GM21576 (cell line): ENCODE measurements around the gene SAP25.

ENCODE experiments used
- ATAC-seq: cut with Tn5 transposase; IDR thresholded peaks from one replicate; pipeline ENCODE4 v1.9.1; 2021; ENCODE audit warnings: mild to moderate bottlenecking, moderate library complexity; ENCODE audit not compliant: unreplicated experiment

The SAP25 gene

DNA sequence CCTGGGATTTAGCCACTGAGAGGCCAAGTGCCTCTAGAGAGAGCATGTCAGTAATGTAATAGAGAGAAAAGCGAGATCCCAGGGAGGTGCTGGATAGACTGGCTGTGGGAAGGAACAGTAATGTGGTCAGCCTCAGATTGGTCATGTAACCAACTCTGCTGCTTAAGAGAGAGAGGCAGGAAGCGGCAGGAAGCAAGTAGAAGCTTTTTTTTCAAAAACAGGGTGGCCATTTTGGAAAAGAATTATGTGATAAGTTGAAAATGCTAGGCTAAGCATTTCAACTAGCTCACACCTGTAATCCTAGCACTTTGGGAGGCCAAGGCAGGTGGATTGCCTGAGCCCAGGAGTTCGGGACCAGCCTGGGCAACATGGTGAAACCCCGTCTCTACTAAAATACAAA lies 24.7 kb upstream of the SAP25 start:
- no peak for ATAC-seq

DNA sequence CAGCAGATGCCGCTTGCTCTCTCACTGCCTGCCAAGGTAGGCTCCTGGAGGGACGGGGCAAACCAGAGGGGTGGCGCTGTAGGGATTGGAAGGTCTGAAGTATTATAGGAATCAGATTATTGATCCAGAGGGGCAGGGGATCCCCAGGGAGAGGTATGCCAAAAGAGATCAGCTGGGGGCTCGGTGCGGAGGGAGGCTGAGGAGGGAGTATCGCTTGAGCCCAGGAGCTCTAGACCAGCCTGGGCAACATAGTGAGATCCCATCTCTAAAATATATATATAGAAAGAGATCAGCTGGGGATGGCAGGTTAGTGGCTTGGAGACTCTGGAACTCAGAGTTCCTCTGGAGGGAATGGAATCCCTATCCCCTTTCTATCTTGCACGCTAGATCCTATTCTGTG lies 21.5 kb upstream of the SAP25 start:
- no peak for ATAC-seq

DNA sequence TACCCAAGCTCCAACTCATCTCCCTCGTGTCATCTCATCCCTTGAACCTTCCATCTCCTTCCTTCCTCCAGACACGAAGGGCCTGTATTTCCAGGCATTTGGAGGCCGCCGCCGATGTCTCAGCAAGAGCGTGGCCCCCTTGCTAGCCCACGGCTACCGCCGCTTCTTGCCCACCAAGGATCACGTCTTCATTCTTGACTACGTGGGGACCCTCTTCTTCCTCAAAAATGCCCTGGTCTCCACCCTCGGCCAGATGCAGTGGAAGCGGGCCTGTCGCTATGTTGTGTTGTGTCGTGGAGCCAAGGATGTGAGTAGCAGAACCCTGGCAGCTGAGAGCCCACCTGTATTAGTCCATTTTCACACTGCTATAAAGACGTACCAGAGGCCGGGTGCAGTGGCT lies 17.9 kb upstream of the SAP25 start:
- ATAC-seq = no peak

DNA sequence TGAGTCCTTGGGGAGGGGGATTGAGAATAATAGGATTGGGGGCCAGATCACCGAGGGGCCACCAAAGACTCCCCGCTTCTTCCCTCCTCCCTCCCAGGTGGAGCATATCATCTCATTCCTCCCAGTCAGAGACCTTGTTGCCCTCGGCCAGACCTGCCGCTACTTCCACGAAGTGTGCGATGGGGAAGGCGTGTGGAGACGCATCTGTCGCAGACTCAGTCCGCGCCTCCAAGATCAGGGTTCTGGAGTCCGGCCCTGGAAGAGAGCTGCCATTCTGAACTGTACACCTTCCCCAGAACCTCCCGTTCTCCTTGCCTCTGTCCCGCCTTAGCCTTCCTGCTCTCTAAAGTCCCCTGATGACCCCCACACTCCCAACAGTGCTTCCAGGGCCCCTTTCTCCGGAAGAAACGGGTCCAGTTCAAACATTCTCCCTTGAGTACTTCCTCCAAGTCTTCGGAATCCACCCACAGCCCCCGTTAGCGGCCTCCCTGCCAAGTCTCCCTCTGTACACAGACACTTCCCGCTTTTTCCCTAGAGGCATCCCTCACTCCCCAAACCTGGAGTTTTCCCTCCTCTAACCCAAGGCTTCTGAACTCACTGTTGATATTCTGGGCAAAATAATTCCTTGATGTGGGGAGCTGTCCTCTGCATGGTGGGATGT lies 16.5 kb upstream of the SAP25 start:
- ATAC-seq = no peak

DNA sequence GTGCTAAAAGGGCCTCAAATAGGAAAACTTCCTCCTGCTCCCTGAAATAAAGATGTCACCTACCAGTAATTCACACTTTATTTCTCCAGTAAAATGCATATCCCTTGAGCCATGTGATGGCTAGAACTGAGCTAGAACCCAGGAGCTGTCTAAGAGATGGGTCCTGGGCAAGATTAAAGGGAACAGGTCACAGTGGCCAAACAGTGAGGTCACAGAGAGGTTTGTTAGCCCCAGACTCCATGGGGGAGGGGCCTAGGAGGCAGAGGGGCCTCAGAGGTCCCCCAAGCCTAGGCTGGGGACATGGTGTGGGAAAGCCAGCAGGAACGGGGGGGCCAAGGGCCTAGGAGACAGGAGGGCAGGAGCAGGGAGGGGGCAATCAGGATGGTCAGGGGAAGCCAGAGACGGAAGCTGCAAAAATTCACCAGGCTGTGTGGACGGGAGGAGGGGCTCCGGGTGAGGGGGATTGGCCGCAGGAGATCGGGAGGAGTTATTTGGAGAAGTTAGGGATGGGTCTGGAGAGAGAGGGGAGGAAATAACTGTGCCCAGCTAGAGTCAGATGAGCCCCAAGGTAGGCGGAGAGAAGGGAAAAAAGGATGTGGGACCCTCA lies 15.7 kb upstream of the SAP25 start:
- ATAC-seq = no peak

DNA sequence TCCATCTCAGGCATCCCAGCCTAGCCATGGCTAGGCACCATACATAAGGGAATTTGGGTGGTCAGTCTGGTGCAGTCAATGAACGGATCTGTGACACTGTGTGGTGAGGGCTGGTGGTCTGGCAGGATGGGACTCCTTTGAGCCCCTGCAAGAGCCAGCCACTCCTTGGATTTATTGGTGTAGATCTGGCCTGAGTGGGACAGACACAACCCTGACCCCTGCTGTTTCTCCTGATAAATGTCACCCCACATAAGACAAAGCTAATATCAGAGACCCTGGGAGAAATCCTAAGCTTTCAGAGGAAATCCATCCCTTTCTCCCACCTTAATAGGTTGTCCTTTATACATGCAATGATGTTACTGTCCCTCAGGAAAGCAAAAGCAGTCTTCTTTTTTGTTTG lies 14.7 kb upstream of the SAP25 start:
- ATAC-seq = no peak

DNA sequence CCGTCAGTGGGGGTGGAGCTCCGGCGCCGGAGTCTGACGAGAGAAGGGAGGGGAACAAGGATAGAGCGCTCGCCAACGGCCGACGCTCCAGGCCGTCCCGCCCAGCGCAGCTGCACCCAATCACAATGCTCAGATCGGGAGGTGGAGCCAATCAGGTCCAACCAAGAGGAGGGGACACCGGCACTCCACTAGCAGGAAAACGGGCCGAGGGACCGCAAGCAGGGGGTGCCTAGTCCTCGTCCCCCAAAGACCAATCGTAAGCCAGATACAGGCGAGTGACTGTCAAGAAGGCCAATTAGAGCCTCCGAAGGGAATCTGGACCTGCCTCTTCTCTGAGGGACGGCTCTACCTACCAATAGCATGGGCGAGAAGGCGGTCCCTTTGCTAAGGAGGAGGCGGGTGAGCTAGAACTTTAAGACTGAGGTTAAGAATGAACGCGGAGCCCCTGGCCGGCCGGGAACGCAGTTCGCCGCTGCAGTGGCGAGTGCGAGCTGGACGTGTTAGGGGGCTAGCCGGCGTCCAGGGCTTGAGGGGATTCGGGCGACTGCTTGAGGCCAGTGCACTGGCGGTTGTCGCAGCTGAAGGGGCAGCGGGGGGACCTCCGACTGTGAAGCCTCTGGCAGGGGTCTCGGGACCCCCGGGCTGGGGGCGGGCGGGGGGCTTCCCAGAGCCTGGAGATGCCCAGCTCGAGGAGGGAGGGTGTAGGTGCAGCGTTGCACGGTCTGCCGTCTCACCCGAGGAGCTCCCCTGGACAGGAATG lies 12.7 kb upstream of the SAP25 start, which contains the start of gene FBXO24:
FBXO24 (plus strand) TSS at position 63 of the 760 bp plus-strand sequence; CDS start at position 361, 298 bp downstream.
- peak; percentile 78 for ATAC-seq

DNA sequence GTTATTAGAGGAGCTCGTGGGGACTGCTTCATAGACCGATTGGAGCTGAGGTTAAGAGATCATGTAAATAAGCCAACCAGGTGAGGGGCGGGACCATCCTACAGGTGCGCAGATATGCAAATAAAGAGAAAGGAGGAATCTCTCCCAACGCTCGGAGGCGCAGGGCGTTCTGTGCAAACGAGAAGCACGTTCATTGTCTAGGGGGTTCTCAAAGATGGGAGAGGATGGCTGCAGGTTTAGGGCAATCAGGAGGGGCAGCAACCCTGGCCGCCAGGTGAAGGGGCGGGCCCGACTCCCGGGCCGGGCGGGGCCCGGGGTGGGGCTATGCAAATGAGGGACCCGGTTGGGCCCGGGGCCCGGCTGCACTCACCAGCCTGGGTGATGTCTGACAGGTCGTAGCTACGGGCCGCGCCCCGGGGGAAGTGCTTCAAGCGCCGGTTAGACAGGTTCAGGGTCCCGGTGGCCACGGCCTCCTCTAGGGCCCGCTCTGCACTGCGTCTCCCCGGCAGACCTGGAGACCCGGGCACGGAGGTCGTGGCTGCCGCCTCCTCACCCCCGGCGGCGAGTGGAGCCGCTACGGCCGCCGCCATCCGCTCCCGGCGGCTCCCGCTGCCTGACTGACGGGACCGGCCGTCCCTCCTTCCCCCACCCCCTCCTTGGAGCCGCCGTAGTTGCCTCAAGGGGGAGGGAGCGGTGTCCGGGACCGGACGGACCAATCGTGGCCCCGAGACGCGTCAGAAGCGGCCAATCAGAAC lies 12.0 kb upstream of the SAP25 start, which contains the start of gene LRCH4:
LRCH4 (minus strand) TSS at position 619 of the 755 bp plus-strand sequence; CDS start at position 590, 29 bp downstream.
- ATAC-seq = peak; percentile 23

DNA sequence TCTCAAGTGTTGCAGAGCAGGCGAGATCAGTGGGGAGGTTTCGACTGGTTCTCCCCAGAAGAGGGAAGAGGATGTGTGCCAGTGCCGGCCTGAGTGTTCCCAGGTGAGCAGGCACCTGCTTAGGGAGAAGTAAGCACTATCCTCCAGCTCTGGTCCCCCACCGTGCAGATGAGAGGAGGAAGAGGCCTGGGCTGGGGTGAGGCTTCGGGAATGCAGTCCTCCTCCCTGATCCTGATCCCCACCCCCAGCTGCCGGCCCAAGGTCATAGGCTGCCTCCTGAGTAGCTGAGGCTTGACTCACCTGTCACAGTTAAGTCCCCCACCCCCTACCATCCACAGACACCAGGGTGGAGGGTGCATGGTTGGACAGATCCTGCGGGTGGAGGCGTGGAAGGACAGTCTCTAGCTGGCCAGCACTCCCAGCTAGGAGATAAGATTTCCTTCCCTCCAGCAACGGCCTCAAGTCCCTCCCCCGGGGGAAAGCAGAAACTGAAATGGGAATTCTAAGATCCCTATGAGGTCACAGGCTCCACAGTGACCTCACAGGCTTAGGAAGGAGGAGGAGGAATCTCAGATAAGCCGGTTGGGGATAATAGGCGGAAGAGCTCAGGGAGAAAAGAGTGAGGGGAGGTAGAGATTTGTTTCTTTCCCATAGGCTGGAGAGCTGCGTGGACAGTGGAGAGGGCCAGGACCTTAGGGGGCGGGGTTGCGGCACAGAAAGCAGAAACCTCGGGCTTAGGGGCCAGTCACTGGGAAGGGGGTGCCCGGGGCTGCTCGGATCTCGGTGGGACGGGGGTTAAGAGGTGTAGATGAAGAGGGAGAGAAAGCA lies 11.2 kb upstream of the SAP25 start:
- no peak for ATAC-seq

DNA sequence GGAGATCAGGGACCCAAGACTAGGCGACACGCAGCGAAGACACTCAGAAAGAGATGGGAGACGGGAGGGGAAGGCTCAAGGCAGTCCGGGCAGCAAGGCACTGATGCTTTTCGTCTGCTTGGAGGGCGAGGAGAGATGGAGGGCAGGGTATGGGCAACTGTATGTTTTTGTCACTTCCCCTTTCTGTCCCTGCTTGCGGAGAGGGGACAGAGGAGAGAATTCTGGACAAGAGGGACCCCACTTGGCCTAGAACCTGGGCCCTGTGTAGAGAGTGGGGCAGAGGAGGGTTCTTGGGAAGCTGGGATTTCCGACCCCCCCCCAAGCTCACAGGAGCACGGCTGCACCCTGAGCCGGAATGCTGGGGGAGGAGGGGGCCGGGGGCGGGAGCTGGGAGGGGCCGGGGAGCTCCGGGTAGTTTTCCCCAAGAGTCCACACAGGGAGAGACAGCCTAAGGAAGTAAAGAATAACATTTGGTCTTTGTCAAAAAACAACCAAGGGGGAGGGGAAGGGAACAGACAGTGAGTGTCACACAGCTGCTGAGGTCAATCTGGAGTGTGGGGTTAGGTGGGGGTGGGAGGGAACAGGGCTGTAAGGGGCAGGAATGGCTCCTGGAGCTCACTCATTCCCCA lies 10.5 kb upstream of the SAP25 start:
- no peak for ATAC-seq

DNA sequence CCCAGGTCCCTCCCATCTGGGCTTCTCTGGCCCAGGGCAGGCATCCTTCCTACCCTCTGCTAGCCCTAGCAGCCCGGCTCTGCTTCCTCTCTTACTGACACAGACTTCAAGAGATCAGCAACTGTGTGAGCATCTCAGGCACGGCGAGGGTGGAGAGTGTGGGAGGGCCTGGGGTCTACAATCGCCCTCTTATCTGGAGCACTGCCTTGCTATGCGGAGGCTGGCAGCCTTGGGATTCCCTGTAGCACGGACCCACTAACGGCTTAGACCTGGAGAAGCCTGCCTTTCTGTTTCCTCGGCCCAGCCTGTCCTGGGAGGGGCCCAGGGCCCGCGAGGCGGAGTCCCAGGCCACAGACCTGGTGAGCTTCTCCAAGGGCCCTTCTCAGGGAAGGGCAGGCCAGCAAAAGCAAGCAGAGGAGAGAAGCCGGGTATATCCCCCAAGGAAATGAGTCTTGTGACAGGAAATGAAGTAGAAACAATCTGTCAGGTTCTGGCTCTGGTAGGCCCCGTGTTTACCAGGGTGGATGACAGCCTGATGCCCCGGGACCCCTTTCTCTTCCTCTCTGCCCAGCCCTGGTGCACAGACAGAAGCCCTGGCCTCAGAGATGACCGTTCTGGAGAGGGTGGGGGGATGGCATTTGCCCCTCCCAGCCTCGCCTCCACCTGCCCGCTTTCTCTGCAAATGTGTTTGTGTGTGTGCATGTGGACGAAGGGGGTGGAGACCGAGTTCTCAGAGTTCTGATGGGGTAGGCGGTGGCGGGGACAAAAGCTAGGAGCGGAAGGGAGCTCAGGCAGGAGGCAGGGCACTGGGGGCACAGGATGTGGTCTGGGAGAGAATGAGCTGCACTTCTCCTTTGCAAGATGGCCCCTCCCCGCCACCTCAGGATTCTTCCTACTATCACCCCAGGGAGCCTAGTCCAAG lies 9.7 kb upstream of the SAP25 start:
- no peak for ATAC-seq

DNA sequence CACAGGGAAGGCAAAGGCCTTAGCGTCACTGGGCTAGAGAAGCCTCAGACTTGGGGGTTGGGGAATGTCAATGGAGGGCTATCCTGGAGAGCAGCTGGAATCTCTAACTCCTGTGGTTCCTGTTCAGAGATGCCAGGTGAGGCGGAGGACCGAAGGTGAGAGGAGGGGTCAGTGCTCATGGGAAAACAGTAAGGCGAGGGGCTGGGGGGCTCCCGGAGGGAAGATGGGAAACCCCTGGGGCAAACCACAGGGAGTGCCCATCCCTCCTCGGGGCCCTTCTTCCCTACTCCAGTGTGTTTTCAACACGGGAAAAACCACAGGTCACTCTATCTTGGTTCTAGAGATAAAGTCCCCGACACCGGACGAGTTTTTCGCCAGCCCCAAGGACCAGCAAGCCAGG lies 8.9 kb upstream of the SAP25 start:
- no peak for ATAC-seq

DNA sequence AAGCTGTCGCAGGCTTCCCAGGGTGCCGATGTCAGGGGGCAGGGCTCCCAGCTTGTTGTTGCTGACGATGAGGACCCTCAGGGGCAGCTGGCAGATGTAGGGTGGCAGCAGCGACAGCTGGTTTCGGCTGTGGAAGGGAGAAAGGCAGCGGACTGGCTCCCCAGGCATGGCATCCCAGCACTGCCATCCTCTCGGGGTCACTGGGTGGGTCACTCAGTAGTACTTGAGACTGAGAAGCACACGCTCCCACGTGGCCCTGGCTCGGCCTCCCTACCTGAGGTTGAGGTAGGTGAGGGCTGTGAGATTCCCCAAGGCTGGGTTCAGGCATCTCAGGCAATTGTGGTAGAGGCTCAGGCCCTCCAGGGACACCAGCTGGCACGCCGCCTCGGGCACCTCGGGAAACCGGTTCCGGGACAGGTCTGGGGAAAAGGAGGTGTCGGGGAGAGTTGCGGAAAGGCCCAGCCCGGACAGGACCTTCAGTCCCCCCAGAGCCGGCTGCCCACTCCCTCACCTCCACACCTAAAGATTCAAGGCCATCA lies 8.4 kb upstream of the SAP25 start:
- ATAC-seq = no peak

DNA sequence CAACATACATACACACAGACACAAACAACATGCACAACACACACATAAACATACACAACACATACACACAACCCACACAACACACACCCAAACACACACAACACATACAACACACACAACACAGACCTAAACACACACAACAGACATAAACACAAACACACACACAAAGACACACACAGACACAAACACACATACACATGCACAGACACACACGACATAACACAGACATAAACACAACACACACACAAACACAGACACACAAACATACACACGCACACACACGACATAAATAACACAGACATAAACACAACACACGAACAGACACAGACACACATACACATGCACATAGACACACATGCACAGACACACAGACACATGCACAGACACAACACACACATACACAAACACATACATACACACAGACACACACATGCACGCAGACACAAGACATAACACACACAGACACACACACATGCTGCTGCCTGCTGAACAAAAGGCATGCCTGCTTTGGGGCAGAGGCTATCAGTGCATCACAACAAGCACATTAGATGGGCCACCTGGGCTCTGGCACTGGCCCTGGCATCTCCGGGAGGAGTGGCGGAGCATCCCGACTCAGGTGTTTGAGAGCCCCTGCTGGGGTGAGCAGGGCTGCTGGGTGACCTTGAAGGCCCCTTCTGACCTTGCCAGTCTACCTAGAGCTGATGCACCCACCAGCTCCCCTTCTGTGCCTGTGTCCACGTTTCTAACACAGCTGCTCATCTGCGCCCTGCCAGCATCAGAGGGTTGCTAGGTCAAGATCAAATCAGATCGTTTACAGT lies 7.0 kb upstream of the SAP25 start:
- ATAC-seq = no peak

DNA sequence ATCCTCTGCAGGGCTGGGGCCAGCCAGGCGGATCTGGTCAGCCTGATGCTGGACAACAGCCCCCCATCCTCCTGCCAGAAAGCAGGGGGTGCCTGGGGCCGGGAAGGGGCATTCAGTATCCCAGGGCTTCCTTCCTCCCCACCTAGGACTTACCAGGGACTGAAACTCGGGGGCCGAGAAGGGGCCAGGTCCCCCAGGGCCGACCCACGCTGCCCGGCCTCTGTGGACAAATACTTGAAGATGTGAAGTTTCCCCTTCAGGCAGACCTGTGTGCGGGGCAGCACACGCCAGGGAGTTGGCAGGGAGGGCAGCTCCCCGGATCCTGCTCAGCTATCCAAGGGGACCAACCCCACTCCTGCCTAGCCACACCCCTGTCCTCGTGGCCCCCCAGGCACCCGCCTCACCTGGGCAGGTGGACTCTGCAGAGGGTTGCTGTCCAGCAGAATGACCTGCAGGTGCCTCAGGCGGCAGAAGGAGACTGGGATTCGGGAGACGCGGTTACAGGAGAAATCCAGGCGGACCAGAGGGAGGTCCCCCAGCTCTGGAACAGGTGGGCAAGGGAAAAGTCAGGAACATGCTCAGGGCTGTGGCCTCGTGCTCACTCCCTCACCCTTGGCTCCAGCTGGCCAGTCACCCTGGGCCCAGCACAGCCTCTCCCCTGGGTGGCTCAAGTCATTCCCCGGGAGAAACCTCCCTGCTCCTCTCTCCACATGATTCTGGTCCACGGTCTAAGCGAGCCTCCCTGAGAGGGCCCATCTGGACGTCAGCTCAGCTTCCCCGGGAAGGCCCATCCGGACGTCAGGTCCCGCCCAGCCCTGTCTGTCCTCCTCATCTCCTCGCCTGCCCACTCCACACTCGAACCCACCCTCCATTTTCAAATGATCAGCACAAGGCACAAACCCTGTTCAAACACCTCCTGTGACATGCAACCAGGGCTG lies 4.8 kb upstream of the SAP25 start:
- ATAC-seq = no peak

DNA sequence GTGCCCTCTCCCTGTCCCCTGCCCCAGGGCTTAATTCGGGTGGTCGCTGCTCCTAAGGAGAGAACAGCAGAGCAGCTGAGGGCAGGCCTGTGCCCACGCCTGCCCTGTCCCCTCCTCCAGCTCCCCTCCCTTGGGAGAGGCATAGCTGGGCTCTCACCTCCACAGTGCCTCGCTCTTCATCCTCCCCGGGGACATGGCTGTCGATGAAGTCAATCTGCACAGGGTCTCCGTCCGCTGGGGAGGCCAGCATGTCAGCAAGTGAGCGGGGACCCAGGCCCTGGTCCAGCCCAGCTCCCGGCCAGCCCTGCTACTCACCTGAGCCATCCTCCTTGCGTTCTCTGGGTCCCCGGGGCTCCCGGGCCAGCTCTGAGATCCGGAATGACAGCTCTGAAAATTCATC lies 3.8 kb upstream of the SAP25 start:
- ATAC-seq = no peak

DNA sequence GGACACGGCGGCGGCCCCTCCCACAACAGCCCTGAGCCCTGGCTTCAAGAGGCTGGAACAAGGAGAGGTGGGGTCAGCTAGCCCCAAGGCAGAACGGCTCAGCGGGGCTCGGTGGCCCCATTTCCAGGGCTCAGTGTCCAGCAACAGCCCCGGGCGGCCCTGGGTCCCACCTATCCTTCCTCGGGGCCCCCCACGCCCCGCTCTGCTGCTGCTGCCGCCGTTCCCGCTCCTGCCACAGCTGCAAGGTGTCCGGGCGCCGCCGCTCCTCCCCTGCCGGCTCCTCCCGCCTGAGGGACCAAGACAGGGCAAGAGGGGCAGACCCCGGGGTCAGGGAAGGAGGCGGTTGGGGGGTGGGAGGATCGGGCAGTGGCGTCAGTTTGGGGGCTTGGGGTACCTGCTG lies 3.4 kb upstream of the SAP25 start:
- ATAC-seq = no peak
